GM19025 (cell line): ENCODE results near the gene XRN2.

Source experiments
- ATAC-seq: cut with Tn5 transposase; IDR thresholded peaks from one replicate; pipeline ENCODE4 v1.9.1; 2021; ENCODE audit warnings: mild to moderate bottlenecking, low read depth, moderate library complexity; ENCODE audit not compliant: unreplicated experiment

XRN2 gene

DNA sequence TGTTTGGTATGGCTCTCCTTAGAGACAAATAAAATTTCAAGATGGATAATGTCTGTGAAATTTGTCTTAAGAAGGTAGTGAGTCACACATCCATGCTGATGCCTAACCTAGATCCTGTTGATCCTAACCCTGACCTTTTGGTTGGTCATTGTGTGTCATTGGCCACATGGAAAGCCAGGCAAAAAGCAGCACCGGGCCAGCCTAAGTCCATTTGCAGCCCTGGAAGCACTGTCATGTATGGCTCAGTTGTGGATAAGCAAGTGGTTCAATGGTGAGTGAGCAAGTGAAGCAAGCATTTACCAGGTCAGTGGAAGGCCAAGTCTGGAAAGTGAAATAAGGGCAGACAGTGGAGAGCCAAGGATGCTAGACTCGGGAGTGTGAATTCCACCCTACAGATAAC is 12.1 kb upstream of the XRN2 start:
- no peak for ATAC-seq

- ATAC-seq: no peak
Measured at GRCh38 chr20:21294755-21295154, 8.4 kb upstream of the XRN2 start.

DNA sequence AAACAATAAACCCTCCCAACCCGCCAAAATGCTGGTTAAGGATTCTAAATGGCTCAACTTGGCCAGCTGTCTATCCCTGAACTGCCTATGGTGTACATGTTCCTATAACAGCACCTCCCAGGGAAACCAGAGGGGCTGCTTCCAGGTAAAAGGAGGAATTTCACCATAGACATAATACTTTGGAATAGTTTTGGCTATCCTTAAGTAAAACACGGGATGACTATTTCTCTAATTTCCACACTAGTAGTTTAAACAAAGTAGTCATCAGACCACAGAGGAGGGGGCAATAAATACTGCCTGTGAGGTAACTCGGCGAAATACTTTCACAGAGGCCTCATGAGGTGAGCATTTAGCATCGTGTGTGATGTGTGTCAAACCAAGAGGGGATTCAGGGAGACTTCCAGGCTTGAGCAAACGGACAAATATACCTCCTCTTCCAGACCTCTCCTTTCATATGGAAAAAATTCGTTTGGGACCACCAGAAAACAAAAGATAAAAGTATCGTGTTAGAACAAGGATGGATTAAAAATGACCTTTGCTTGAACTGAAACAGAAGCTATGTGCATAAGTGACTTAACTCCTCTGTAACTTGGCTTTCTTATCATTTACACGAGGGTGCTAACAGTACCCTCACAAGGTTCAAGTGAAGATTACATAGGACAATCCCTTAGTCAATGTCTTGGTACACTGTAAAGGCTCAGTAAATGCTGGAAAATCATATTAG is 1.0 kb upstream of the XRN2 start:
- ATAC-seq: no peak

DNA sequence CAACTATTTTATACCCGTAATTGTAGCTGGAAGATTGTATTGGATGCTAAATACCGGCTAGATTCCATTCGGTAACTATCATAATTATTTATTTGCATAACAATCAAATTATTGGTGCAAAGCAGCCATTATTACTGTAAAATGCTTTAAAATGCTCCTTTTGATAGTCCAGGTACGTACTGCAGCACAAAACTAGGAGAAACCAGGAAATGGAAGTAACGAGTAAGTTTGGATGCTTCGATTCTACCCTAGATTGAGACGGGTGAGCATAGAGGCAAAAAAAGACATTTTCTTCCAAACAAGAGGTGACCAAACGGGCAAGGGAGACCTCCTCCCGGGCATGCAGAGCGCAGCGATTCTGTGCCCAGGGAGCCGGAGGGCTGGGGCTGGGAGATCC is 469 bp upstream of the XRN2 start:
- peak; percentile 29 for ATAC-seq

DNA sequence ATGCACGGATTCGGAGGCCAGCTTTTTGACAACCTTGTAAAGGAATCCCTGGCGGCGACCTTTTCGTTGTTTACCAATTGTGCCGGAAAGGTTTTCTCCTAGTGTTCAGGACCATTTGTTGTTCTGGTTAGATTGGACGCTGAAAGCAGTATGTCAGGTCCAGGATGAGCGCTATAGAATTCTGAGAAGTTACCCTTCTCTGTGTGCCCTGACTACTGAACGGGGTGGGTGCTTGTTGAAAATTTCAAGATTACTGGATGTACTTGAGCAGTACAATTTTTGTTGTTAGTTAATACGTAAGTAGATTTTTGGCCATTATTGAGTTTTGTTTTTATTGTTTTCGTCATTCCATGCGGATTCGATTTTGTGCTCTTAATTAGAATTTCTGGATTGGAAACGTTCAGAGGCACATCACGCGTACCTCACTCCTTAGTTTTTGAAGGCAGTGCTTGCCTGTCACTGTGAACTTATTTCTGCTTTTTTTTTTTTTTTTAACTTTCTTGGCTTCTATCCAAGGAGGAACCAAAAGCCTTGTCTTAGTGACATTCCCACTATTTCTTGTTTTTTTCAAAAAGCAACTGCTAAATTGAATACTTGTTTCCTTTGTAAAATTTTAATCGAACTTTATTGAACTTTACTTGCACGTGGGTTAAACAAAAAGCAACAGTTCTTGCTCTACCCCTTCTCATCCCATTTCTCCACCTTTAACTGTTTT is 898 bp downstream of the XRN2 start:
- ATAC-seq: no peak

- no peak for ATAC-seq
Measured at GRCh38 chr20:21308340-21308739, 5.2 kb downstream of the XRN2 start.

- ATAC-seq: no peak
Measured at GRCh38 chr20:21309678-21310467, 6.7 kb downstream of the XRN2 start.

GRCh38 chr20:21312813-21313474 is 9.8 kb downstream of the XRN2 start:
- no peak for ATAC-seq

GRCh38 chr20:21315138-21315537 is 12.0 kb downstream of the XRN2 start:
- ATAC-seq: no peak

DNA sequence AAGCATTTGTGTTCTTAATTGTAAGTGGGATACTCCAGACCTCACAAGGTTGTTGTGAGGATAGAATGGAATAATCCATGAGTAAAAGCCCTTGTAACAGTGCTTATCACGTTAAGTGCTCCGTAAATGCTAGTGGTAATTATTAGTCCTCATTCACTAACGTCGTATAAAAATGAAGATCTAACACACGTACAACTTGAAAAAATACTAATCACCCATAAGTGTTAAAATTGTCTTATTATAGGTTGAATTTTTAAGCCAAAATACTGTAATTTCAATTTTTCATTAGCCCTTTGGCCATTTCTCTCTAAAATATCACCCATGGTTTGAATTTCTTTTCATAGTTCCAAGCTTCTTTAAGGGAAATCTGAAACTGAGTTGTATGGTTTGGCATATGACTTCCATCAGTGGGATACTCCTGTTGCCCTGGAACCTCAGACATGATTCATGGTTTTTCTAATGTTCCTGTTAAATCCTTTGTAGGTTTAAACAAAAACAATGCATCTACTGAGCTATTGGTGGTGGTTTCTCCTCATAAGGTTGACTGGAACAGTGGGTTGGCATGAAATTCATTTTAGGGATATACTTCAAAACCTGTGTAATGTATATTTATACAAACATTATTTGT is 19.1 kb downstream of the XRN2 start:
- ATAC-seq: no peak

- no peak for ATAC-seq
Measured at GRCh38 chr20:21322921-21323331, 19.8 kb downstream of the XRN2 start.

DNA sequence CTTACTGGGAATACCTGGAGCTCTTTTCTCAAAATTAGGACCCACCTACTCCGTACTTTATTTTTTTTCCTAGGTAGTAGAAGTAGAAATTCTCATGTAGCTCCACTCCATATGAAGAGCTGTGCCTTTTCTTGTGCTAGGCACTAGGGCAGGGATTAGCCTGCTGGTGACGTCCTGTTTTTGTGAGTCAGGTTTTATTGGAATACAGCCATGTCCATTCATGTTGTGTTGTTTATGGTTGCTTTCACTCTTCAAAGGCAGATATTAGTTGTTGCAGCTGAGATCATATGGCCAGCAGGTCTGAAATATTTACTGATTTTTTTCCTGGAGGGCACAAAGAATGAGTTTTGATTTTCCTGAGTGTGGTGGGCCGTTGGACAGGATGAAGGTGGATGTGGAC is 20.5 kb downstream of the XRN2 start:
- ATAC-seq: no peak

DNA sequence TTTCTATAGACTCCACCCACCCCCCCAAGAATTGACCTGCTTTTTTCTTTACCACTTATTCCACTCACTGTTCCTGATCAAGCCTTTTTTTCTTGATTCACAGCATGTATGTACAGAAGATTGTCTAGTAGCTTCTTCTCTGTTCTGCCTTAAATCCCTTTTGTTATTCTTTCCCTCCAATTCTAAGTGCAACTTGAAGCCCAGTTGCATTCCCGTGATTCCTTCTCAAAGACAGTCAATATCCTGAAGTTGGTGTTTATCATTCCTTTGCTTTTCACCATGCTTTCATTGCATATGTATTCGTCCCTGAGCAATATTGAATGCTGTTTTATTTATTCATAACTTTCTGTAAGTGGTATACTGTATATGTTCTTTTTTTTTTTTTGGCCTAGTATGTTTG is 21.0 kb downstream of the XRN2 start:
- no peak for ATAC-seq

GRCh38 chr20:21325296-21325695 is 22.2 kb downstream of the XRN2 start:
- ATAC-seq: no peak

- no peak for ATAC-seq
Measured at GRCh38 chr20:21326700-21327099, 23.6 kb downstream of the XRN2 start.

DNA sequence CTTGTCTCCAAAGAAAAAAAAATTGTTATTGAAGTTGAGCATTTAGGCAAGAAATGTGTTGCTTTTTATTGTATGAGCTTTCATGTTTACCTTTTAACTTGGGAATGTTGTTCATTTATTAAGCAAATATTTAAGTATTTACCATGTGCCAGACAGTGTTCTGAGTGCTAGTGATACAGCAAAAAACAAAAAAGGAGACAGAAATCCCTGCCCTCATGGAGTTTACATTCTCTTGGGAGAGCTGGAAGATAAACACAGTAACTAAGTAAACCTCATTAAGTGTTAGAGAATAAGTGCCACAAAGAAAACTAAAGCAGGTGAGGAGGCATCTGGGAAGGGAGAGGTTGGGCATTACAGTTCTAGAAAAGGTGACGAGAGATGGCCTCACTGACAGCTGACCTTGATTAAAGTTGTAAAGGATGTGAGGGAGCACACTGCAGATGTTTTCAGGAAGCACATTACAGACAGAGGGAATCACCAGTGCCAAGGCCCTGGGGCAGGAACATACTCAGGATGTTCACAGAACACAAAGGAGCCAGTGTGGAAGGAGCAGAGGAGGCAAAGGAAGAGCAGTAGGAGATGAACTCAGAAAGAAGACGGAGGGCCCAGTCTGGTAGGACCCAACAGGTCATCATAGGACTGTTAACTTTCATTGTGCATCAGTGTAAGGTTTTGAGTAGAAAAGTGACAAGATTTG is 33.5 kb downstream of the XRN2 start:
- no peak for ATAC-seq

- ATAC-seq: no peak
Measured at GRCh38 chr20:21338291-21338690, 35.2 kb downstream of the XRN2 start.

- no peak for ATAC-seq
Measured at GRCh38 chr20:21339499-21339898, 36.4 kb downstream of the XRN2 start.

- ATAC-seq: no peak
Measured at GRCh38 chr20:21340991-21341697, 38.0 kb downstream of the XRN2 start.
